Measurements from ENCODE around the gene FGD3. TPM values are rescaled to one million over a fixed set of nuclear protein-coding genes. Genes with fewer than 3 reads are reported as not detected.

The FGD3 gene
- total RNA-seq, 4 donors from 2014 or later, result 0.92 to 1.3 (median 0.97) TPM

- TF ChIP-seq POLR2A (IDR thresholded peaks at IDR 0.05), result no peak
- TF ChIP-seq, protein P1, sequence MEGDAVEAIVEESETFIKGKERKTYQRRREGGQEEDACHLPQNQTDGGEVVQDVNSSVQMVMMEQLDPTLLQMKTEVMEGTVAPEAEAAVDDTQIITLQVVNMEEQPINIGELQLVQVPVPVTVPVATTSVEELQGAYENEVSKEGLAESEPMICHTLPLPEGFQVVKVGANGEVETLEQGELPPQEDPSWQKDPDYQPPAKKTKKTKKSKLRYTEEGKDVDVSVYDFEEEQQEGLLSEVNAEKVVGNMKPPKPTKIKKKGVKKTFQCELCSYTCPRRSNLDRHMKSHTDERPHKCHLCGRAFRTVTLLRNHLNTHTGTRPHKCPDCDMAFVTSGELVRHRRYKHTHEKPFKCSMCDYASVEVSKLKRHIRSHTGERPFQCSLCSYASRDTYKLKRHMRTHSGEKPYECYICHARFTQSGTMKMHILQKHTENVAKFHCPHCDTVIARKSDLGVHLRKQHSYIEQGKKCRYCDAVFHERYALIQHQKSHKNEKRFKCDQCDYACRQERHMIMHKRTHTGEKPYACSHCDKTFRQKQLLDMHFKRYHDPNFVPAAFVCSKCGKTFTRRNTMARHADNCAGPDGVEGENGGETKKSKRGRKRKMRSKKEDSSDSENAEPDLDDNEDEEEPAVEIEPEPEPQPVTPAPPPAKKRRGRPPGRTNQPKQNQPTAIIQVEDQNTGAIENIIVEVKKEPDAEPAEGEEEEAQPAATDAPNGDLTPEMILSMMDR (IDR thresholded peaks at IDR 0.05 in 4 of 5, conservative IDR thresholded peaks at IDR 0.05 in 1 of 5), result no peak
- Histone ChIP-seq H3K27me3 (no peaks in the 10 kb centered on the region), H3K4me1 (no peaks in the 10 kb centered on the region), H3K36me3 (no peaks in the 10 kb centered on the region), H3K27ac (no peak overlapping the region), H3K9me3 (no peaks in the 10 kb centered on the region), H3K4me3 (no peak overlapping the region)
- in situ Hi-C loops (cut with MboI; ENCODE audit: low sequenced_read_pairs in 4 of 4) (no loop called here), intact Hi-C loops (cut with DNase I; ENCODE audit: low total_unique reads) (no loop called here)
- DNase-seq (no peak), ATAC-seq (no peak)
Measured at GRCh38 chr9:92977279-92977678, 30.0 kb downstream of the FGD3 start.

GRCh38 chr9:92978345-92978875 lies 31.1 kb downstream of the FGD3 start:
- H3K36me3 ChIP-seq, result no peaks in the 10 kb centered on the region
- DNase-seq, result no peak
- ATAC-seq, result no peak
- H3K27ac ChIP-seq, result no peak overlapping the region
- H3K27me3 ChIP-seq, result no peaks in the 10 kb centered on the region
- in situ Hi-C loops (cut with MboI; ENCODE audit: low sequenced_read_pairs in 4 of 4) (no loop called here), intact Hi-C loops (cut with DNase I; ENCODE audit: low total_unique reads) (no loop called here)
- no peak for TF ChIP-seq POLR2A (IDR thresholded peaks at IDR 0.05)
- TF ChIP-seq, protein P1 (IDR thresholded peaks at IDR 0.05 in 4 of 5, conservative IDR thresholded peaks at IDR 0.05 in 1 of 5), result no peak
- no peaks in the 10 kb centered on the region for H3K9me3 ChIP-seq
- no peak overlapping the region for H3K4me3 ChIP-seq
- no peaks in the 10 kb centered on the region for H3K4me1 ChIP-seq

- H3K4me1 ChIP-seq, result no peaks in the 10 kb centered on the region
- H3K4me3 ChIP-seq, result no peak overlapping the region
- H3K27ac ChIP-seq, result no peak overlapping the region
- intact Hi-C loops (cut with DNase I; ENCODE audit: low total_unique reads), result no loop called here
- DNase-seq (no peak), ATAC-seq (no peak)
- no peak for TF ChIP-seq POLR2A (IDR thresholded peaks at IDR 0.05)
- TF ChIP-seq, protein P1 (IDR thresholded peaks at IDR 0.05 in 4 of 5, conservative IDR thresholded peaks at IDR 0.05 in 1 of 5), result no peak
- no peaks in the 10 kb centered on the region for H3K27me3 ChIP-seq
- no peaks in the 10 kb centered on the region for H3K9me3 ChIP-seq
- in situ Hi-C loops (cut with MboI; ENCODE audit: low sequenced_read_pairs in 4 of 4), result no loop called here
- no peaks in the 10 kb centered on the region for H3K36me3 ChIP-seq
Measured at GRCh38 chr9:92979283-92980056, 32.1 kb downstream of the FGD3 start.

DNA sequence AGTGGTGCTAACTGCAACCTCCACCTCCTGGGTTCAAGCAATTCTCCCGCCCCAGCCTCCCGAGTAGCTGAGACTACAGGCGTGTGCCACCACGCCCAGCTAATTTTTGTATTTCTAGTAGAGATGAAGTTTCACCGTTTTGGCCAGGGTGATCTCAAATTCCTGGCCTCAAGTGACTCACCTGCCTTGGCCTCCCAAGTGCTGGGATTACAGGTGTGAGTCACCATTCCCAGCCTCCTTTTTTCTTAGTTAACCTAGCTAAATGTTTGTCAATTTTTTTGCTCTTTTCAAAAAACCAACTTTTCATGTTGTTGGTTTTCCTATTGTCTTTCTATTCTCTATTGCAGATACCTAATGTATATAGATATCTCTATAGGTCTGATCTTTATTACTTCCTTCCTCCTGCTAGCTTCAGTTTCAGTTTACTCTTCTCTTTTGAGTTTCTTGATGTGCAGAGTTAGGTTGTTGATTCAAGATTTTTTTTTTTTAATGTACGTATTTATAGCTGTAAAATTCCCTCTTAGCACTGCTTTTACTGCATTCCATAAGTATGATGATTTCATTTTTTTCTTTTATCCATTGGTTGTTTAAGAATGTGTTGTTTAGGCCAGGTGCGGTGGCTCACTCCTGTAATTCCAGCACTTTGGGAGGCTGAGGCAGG lies 32.9 kb downstream of the FGD3 start:
- Histone ChIP-seq H3K27me3 (no peaks in the 10 kb centered on the region), H3K27ac (no peak overlapping the region), H3K36me3 (no peaks in the 10 kb centered on the region), H3K4me1 (no peaks in the 10 kb centered on the region), H3K9me3 (no peaks in the 10 kb centered on the region), H3K4me3 (no peak overlapping the region)
- TF ChIP-seq POLR2A (IDR thresholded peaks at IDR 0.05), result no peak
- TF ChIP-seq, protein P1 (IDR thresholded peaks at IDR 0.05 in 4 of 5, conservative IDR thresholded peaks at IDR 0.05 in 1 of 5), result no peak
- in situ Hi-C loops (cut with MboI; ENCODE audit: low sequenced_read_pairs in 4 of 4) (no loop called here), intact Hi-C loops (cut with DNase I; ENCODE audit: low total_unique reads) (no loop called here)
- DNase-seq, result no peak
- ATAC-seq, result no peak
